ENCODE results near the gene LIG1. TPM values are rescaled to one million over a fixed set of nuclear protein-coding genes. Genes with fewer than 3 reads are reported as not detected.
"Not testable (repeated sequence)": the region's sequence is repeated elsewhere in the genome, so short reads cannot be mapped to it uniquely, and the experiment has no call there.

The LIG1 gene
- total and polyA plus RNA-seq, 2 of the 13 experiments (the other 11 are each of a cell fraction or from before 2014, with no cell fraction given) = 20.1 to 64.4 TPM

DNA sequence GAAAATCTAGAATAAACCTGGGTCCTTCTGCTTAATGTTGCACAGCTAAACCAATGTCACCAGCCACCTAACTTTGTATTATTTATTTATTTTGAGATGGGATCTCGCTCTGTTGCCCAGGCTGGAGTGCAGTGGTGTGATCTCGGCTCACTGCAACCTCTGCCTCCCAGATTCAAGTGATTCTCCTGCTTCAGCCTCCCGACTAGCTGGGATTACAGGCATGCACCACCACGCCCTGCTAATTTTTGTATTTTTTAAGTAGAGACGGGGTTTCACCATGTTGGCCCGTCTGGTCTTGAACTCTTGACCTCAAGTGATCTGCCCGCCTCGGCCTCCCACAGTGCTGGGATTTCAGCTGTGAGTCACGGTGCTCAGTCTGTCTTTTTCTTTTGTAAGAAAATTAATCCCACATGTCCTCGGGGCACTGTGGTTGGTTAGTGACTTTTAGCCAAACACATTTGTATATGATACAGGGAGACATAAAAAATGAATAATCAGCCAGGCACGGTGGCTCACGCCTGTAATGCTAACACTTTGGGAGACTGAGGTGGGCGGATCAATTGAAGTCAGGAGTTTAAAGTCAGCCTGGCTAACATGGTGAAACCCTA is 78.9 kb downstream of the LIG1 start:
- H3K4me2 ChIP-seq (ENCODE audit: low read depth, low read length); intact Hi-C loops (cut with micrococcal nuclease; ENCODE audit: unreplicated experiment); H2AFZ ChIP-seq (ENCODE audit: low read length); ATAC-seq; H3K4me1 ChIP-seq (ENCODE audit: insufficient read depth, low read length); FAIRE-seq; in situ Hi-C loops (cut with HindIII; ENCODE audit: extremely low pct_ligation_motif_present, low pct_unique_long_range_greater_than_20kb); BruUV-seq (replicated peaks); POLR2A ChIA-PET; H3K27me3 ChIP-seq (ENCODE audit: control insufficient read depth in 1 of 2, insufficient read depth in 2 of 2, low read length in 2 of 2); H3K79me2 ChIP-seq (ENCODE audit: insufficient read depth, low read length); CTCF ChIA-PET (ENCODE audit: low intra/inter-chr PET ratio, low total read pairs); H3K36me3 ChIP-seq (replicated peaks in 1 of 2; ENCODE audit: control insufficient read depth in 1 of 2, insufficient read depth in 2 of 2, low read length in 2 of 2); H3K9me3 ChIP-seq (ENCODE audit: low read length); H3K27ac ChIP-seq (ENCODE audit: extremely low read length, insufficient read depth, low read length); H3K4me3 ChIP-seq (replicated peaks in 1 of 3; ENCODE audit: insufficient read depth in 1 of 3, low read depth in 2 of 3, low read length in 3 of 3); H4K20me1 ChIP-seq (ENCODE audit: insufficient read depth, low read length); DNase-seq (ENCODE audit: low spot score); H3K9ac ChIP-seq (ENCODE audit: insufficient read depth, low read depth, low read length): not testable (repeated sequence)
- WGBS (ENCODE audit: low lambda C conversion rate) = 24% methylated on average over 12 of the region's 13 CpGs

DNA sequence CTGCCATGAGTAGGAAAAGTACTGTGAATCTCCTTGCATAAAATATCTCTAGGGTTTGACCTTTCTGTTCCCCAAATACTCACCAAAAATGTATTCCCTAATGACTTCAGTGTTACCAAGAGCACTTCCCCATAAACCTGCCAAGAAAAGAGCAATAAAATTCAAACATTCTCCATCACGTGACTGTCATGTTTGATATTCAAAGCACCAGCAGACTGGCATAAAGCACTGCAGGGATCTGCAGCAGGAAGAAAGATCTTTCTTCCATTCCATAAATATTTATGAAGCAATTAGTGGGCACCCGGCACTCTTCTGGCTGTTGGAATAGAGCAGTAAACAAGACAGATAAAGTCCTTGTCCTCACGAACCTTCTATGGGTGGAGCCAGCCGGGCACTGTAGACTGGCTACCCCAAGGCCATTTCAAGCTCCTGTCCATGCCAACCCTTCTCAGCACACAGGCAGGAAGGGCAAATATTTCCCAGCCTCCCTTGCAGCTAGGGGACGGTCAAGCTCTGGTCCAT is 79.8 kb downstream of the LIG1 start:
- Histone ChIP-seq H3K36me3 (replicated peaks in 1 of 2; ENCODE audit: control insufficient read depth in 1 of 2, insufficient read depth in 2 of 2, low read length in 2 of 2) (no peaks in the 10 kb centered on the region), H3K27me3 (ENCODE audit: control insufficient read depth in 1 of 2, insufficient read depth in 2 of 2, low read length in 2 of 2) (no peaks in the 10 kb centered on the region), H3K9ac (ENCODE audit: insufficient read depth, low read depth, low read length) (no peak overlapping the region), H2AFZ (ENCODE audit: low read length) (no peak overlapping the region), H3K4me1 (ENCODE audit: insufficient read depth, low read length) (no peaks in the 10 kb centered on the region), H3K4me2 (ENCODE audit: low read depth, low read length) (no peak overlapping the region), H4K20me1 (ENCODE audit: insufficient read depth, low read length) (no peaks in the 10 kb centered on the region), H3K79me2 (ENCODE audit: insufficient read depth, low read length) (no peaks in the 10 kb centered on the region), H3K9me3 (ENCODE audit: low read length) (no peaks in the 10 kb centered on the region), H3K27ac (ENCODE audit: extremely low read length, insufficient read depth, low read length) (no peak overlapping the region), H3K4me3 (replicated peaks in 1 of 3; ENCODE audit: insufficient read depth in 1 of 3, low read depth in 2 of 3, low read length in 3 of 3) (no peak overlapping the region)
- no peak for FAIRE-seq
- in situ Hi-C loops (cut with HindIII; ENCODE audit: extremely low pct_ligation_motif_present, low pct_unique_long_range_greater_than_20kb) (no loop called here), intact Hi-C loops (cut with micrococcal nuclease; ENCODE audit: unreplicated experiment) (no loop called here)
- no peak for TF ChIP-seq EP300 (IDR thresholded peaks at IDR 0.05; ENCODE audit: low read depth in 2 of 2, low read length in 2 of 2)
- no peak for TF ChIP-seq EP300 (CRISPR knock-in tag; IDR thresholded peaks at IDR 0.05; ENCODE audit: borderline replicate concordance)
- 0 out of 2 replicates have a peak, but pooled peaks have one; percentile 49 for TF ChIP-seq RAD51 (IDR thresholded peaks at IDR 0.05; ENCODE audit: borderline replicate concordance)
- BruUV-seq (replicated peaks) = no TSS peak
- DNase-seq (ENCODE audit: low spot score) = no peak
- ChIA-PET POLR2A (no interaction called here), CTCF (ENCODE audit: low intra/inter-chr PET ratio, low total read pairs) (no interaction called here)
- no peak for ATAC-seq
- 11% methylated on average over 4 of the region's 5 CpGs for WGBS (ENCODE audit: low lambda C conversion rate)

DNA sequence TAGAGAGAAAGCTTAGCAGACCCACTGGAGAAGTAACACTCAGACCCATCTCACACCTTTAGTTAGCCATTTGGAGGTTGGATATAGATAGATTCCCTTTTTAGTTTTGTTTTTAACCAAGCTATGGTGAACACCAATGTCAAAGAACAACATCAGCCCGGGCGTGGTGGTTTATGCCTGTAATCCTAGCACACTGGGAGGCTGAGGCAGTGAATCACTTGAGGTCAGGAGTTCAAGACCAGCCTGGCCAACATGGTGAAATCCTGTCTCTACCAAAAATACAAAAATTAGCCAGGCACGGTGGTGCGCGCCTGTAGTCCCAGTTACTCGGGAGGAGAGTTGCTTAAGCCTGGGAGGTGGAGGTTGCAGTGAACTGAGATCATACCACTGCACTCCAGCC is 81.2 kb downstream of the LIG1 start:
- H3K79me2 ChIP-seq (ENCODE audit: insufficient read depth, low read length); DNase-seq (ENCODE audit: low spot score); FAIRE-seq; ATAC-seq; H3K4me1 ChIP-seq (ENCODE audit: insufficient read depth, low read length); BruUV-seq (replicated peaks); H4K20me1 ChIP-seq (ENCODE audit: insufficient read depth, low read length); H3K4me2 ChIP-seq (ENCODE audit: low read depth, low read length); intact Hi-C loops (cut with micrococcal nuclease; ENCODE audit: unreplicated experiment); POLR2A ChIA-PET; H3K9ac ChIP-seq (ENCODE audit: insufficient read depth, low read depth, low read length); H3K27ac ChIP-seq (ENCODE audit: extremely low read length, insufficient read depth, low read length); H3K27me3 ChIP-seq (ENCODE audit: control insufficient read depth in 1 of 2, insufficient read depth in 2 of 2, low read length in 2 of 2); H3K9me3 ChIP-seq (ENCODE audit: low read length); H2AFZ ChIP-seq (ENCODE audit: low read length); H3K36me3 ChIP-seq (replicated peaks in 1 of 2; ENCODE audit: control insufficient read depth in 1 of 2, insufficient read depth in 2 of 2, low read length in 2 of 2); CTCF ChIA-PET (ENCODE audit: low intra/inter-chr PET ratio, low total read pairs); in situ Hi-C loops (cut with HindIII; ENCODE audit: extremely low pct_ligation_motif_present, low pct_unique_long_range_greater_than_20kb); H3K4me3 ChIP-seq (replicated peaks in 1 of 3; ENCODE audit: insufficient read depth in 1 of 3, low read depth in 2 of 3, low read length in 3 of 3): not testable (repeated sequence)
- WGBS (ENCODE audit: low lambda C conversion rate) = 54% methylated on average over 6 of the region's 6 CpGs
